Hepatic stellate cell (primary cell): ENCODE data around the gene ADAMTS13.

ENCODE experiments used
- DNase-seq: peaks from one replicate; pipeline ENCODE4 v3.0.0; 2011; ENCODE audit warnings: low spot score

Gene ADAMTS13

GRCh38 chr9:133454943-133455673 lies 32.9 kb downstream of the ADAMTS13 start:
- DNase-seq: no peak

DNA sequence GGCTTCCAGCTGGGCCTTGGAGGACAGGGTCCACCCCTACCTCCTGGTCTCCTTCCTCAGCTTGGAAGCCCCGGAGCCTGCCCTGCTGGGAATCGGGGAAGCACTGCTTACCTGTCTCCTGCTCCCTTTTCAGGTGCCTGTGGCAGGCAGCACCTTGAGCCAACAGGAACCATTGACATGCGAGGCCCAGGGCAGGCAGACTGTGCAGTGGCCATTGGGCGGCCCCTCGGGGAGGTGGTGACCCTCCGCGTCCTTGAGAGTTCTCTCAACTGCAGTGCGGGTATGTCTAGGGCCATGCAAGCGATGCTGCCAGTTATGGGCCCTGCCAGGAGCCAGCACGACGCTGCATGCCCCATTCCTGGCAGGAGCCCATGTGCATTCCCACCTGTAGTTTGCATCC lies 33.8 kb downstream of the ADAMTS13 start:
- no peak for DNase-seq

- DNase-seq: no peak
Observed at GRCh38 chr9:133456409-133456808, 34.2 kb downstream of the ADAMTS13 start.

DNA sequence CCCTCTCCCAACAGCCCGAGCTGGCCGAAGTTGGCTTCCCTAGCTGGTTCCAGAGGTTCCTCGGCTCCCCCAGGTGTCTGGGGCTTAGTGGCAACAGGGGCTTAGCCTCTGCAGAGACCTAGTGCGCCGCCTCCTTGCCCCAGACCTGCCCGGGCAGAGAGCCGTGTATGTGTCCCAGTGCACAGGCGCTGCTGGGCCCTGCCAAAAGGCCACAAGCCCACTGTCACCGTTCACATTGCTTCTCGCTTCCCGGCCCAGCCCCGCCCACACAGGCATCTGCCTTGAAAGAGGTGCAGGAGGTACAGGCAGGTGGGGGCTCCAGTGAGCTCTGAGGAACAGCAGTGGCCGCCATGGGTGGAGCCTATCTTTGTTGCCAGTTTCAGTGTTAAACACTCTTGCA lies 35.1 kb downstream of the ADAMTS13 start:
- no peak for DNase-seq

GRCh38 chr9:133457748-133458147 lies 35.6 kb downstream of the ADAMTS13 start:
- DNase-seq: no peak

DNA sequence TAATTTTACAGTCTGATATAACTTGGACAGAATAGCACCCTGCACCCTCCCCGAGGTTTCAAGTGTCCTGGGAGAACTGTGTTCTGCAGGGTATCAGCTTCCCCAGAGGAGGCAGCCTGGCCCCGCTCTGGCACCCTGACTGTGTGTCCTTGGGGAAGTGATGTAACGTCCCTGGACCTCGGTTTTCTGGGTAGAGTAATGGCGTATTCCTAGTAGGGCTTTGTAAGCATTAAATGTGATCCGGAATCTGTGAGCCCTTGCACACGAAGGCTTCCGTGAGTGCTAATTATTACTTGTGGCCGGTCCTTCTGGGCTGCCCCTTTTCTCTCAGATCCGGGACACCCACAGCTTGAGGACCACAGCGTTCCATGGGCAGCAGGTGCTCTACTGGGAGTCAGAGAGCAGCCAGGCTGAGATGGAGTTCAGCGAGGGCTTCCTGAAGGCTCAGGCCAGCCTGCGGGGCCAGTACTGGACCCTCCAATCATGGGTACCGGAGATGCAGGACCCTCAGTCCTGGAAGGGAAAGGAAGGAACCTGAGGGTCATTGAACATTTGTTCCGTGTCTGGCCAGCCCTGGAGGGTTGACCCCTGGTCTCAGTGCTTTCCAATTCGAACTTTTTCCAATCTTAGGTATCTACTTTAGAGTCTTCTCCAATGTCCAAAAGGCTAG lies 36.6 kb downstream of the ADAMTS13 start:
- no peak for DNase-seq

GRCh38 chr9:133459476-133460404 lies 37.6 kb downstream of the ADAMTS13 start, which contains the start of gene CACFD1:
CACFD1 (plus strand) TSS chr9:133459978; CDS start chr9:133460067, 89 bp downstream.
- peak; percentile 98 for DNase-seq

- no peak for DNase-seq
Observed at GRCh38 chr9:133460405-133461175, 38.4 kb downstream of the ADAMTS13 start.

- no peak for DNase-seq
Observed at GRCh38 chr9:133461975-133462374, 39.8 kb downstream of the ADAMTS13 start.

DNA sequence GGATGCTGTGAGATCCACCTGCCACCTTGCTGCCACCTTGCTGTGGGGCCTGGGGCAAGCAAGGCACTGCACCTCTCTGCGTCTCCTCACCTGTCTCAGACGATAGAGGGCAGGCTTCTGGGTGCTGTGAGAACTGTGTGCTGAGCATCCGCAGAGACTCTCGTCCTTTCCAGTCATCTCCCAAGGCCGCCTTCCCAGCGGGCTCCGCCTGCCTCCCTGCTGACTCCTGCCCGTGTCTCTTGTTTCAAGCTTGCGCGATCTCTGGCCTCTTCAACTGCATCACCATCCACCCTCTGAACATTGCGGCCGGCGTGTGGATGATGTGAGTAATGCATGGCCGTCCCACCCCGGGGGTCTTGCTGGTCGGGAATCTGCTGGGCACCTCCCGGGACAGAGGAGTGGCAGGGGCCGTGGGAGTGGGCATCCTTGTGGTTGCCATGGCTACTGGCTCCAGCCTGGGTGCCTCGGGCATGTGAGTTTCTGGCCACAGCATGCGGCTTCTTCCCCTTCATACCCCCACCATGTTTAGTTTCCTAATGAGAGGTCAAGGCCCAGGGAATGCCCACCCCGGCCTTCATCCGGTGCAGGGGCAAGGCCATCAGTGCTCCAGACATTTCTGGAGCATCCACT lies 41.2 kb downstream of the ADAMTS13 start:
- no peak for DNase-seq

GRCh38 chr9:133463864-133464615 lies 41.9 kb downstream of the ADAMTS13 start:
- DNase-seq: no peak

GRCh38 chr9:133464638-133465037 lies 42.5 kb downstream of the ADAMTS13 start:
- DNase-seq: no peak

GRCh38 chr9:133465984-133466383 lies 43.8 kb downstream of the ADAMTS13 start:
- no peak for DNase-seq

DNA sequence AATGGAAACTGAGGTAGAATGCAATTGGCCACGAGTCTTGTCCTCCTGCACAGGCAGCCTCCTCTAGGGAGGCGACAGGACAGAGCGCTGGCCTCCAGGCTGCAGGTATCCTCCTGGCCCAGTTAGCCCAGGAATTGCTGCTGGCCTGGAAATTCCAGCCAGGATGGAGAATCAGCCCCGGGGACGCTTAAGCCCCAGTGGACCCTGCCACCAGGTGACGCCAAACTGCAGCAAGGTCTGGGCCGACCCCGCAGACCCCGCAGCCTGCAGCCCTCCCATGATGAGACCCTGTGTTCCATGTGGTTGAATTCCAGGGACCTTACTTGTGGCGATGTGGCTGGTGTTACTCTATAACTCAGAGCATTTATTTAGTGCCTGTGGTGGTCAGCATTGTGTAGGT lies 44.9 kb downstream of the ADAMTS13 start:
- no peak for DNase-seq

DNA sequence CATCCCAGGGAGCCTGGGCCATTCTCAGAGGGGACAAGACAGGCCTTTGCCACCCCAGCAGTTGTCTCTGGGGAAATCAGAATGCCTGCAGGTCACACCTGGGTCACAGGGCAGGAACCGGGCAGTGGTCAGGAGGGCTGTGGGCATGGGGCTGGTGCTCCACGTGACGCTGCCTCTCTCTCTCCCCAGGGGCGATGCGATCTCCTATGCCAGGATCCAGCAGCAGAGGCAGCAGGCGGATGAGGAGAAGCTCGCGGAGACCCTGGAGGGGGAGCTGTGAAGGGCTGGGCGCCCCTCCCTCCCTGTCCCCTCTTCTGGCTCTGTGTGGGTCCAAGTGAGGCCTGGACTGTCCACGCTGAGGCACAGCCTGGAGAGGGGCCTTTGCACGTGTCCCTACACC lies 46.2 kb downstream of the ADAMTS13 start:
- no peak for DNase-seq

GRCh38 chr9:133468777-133469421 lies 46.7 kb downstream of the ADAMTS13 start:
- no peak for DNase-seq

DNA sequence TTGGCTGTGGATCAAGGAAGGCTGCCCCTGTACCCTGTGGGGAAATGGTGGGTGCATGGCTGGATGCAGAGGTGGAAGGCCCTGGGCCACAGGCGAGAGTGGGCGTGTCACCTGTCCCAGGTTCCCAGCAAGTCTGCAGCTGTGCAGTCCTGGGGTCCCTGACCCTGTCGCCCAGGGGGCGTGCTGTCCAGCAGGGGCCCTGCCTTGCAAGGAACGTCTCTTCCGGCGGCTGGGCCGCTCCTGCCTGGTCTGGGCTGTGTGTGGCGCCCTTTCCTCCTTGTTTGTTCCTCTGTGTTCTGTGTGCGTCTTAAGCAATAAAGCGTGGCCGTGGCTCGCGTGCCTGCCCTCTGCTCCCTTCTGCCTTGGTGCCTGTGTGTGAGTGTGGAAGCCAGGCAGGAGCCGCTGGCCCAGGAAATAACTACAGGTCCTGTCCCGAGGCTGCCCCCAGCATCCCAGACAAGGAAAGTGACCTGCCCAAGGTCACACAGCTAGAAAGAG lies 48.3 kb downstream of the ADAMTS13 start:
- DNase-seq: no peak

DNA sequence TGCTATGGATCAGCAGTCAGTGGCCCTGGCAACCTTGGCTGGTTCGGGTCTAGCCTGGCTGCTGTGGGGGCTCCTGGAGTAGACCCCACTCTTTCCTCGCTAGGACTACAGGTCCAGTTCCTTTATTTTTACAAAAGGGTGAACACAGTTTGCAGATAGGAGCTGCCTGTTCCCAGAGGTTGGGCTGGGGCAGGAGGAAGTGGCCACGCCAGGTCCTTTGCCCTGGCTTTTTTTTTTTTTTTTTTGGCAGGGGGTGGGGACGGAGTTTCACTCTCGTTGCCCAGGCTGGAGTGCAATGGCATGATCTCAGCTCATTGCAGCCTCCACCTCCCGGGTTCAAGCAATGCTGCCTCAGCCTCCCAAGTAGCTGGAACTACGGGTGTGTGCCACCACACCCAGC lies 48.8 kb downstream of the ADAMTS13 start:
- DNase-seq: no peak

DNA sequence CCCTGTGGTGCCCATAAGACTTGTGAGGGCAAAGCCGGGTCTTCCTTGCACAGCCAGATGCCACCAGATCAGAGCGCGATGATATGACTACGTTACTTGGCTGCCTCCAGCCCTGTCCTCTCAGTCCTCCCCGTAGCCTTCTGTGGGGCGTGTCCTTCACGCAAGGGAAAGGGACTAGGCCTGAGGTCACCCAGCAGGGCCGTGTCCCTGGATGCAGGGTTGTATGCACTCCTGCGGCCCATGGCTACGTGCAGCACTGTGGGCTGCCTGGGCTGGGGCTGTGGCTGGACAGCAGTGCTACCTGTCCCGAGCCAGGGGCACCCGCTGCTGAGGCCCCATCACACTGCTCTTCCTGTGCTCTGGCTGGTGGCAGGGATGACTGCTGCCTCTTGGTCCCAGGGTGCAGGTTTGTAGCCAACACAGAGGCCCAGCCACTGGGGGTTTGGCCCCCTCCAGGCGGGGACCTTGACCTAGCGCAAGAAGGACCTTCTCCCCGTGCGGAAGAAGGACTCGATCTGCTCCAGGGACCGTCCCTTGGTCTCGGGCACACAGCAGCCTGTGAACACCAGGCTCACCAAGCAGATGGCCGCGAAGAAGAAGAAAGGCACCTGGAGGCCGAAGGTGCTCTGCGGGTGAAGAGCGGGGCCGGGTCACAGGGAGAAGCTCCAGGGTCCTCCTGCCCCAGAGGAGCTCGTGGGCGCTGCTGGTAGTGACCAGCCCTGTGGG lies 49.5 kb downstream of the ADAMTS13 start:
- DNase-seq: no peak
